WERI-Rb-1 (cell line): ENCODE measurements around the gene NDUFAF8.

Experiments used
- DNase-seq: peaks from one replicate; pipeline ENCODE4 v3.0.0-alpha.2; 2020
- H3K27ac ChIP-seq: fragments of 250-450 bp; sonication (Bioruptor Pico); 2 replicates; pipeline ENCODE4 v1.5.1; 2020; ENCODE audit warnings: mild to moderate bottlenecking, moderate library complexity
- H3K27me3 ChIP-seq: fragments of 250-450 bp; sonication (Bioruptor Pico); 2 replicates; pipeline ENCODE4 v1.5.1; 2021; ENCODE audit warnings: mild to moderate bottlenecking, low read depth, moderate library complexity; ENCODE audit not compliant: insufficient read depth, severe bottlenecking
- H3K36me3 ChIP-seq: fragments of 250-450 bp; sonication (Bioruptor Pico); 2 replicates; pipeline ENCODE4 v1.5.1; 2020; ENCODE audit warnings: mild to moderate bottlenecking, moderate library complexity
- H3K4me3 ChIP-seq: 2 replicates; pipeline ENCODE4 v1.5.1; 2011; ENCODE audit warnings: low read depth, mild to moderate bottlenecking, control low read depth, low read length
- H3K9me3 ChIP-seq: fragments of 250-450 bp; sonication (Bioruptor Pico); 2 replicates; pipeline ENCODE4 v1.5.1; 2021; ENCODE audit warnings: mild to moderate bottlenecking, moderate library complexity; ENCODE audit not compliant: severe bottlenecking
- TF ChIP-seq, protein P1 (sequence below): IDR thresholded peaks from 2 replicates; pipeline ENCODE4 v1.5.1; 2011; ENCODE audit warnings: low read depth, mild to moderate bottlenecking, control low read depth, inconsistent platforms, low read length

NDUFAF8 gene, protein sequence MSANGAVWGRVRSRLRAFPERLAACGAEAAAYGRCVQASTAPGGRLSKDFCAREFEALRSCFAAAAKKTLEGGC

DNA sequence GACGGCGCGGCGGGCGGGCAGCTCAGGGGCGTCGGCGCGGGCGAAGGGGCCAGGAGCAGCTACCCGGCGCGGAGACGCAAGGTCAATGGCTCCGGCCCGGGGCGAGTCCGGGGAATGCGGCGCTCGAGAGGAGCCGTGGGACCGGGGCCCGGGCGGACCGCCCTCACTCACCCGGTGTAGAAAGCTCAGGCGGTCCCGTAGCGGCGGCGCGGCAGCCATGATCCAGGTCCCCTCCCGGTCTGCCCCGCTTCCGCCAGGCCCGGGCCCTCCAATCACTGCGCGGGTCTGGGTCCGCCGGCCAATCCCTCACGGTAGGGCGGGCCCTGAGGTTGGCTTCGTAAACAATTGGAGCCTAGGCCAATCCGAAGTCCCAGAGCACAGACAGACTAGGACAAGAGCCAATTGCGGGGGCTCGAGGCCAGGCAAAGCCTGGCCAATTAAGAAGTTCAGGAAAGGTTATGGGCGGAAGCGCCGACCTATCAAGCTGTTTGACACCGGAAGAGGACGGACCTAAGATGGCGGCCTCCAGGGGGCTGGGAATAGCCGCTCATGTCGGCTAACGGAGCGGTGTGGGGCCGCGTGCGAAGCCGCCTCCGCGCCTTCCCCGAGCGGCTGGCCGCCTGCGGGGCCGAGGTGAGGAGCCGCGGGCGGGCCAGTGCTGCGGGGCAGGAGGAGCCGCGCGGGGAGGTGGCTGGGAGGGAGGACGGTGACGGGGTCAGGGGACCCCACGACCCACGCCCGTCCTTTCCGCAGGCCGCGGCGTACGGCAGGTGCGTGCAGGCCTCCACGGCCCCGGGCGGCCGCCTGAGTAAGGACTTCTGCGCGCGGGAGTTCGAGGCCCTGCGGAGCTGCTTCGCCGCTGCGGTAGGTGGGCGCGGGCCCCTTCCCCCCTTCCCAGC, at the start of gene NDUFAF8, which contains the start of gene TEPSIN:
NDUFAF8 (plus strand) TSS at position 504 of the 899 bp plus-strand sequence; CDS start at position 550, 46 bp downstream.
TEPSIN (minus strand) TSS at position 241 of the 899 bp plus-strand sequence; CDS start at position 219, 22 bp downstream.
- TF ChIP-seq, protein P1, sequence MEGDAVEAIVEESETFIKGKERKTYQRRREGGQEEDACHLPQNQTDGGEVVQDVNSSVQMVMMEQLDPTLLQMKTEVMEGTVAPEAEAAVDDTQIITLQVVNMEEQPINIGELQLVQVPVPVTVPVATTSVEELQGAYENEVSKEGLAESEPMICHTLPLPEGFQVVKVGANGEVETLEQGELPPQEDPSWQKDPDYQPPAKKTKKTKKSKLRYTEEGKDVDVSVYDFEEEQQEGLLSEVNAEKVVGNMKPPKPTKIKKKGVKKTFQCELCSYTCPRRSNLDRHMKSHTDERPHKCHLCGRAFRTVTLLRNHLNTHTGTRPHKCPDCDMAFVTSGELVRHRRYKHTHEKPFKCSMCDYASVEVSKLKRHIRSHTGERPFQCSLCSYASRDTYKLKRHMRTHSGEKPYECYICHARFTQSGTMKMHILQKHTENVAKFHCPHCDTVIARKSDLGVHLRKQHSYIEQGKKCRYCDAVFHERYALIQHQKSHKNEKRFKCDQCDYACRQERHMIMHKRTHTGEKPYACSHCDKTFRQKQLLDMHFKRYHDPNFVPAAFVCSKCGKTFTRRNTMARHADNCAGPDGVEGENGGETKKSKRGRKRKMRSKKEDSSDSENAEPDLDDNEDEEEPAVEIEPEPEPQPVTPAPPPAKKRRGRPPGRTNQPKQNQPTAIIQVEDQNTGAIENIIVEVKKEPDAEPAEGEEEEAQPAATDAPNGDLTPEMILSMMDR, result no peak
- Histone ChIP-seq H3K9me3 (no peaks in the 10 kb centered on the region), H3K27me3 (no peaks in the 10 kb centered on the region), H3K4me3 (peak within 1 kb of the TSS; percentile 81), H3K27ac (peak within 1 kb of the TSS; percentile 87), H3K36me3 (peaks cover 20% of the 10 kb centered on the region)
- DNase-seq, result peak; percentile 99

DNA sequence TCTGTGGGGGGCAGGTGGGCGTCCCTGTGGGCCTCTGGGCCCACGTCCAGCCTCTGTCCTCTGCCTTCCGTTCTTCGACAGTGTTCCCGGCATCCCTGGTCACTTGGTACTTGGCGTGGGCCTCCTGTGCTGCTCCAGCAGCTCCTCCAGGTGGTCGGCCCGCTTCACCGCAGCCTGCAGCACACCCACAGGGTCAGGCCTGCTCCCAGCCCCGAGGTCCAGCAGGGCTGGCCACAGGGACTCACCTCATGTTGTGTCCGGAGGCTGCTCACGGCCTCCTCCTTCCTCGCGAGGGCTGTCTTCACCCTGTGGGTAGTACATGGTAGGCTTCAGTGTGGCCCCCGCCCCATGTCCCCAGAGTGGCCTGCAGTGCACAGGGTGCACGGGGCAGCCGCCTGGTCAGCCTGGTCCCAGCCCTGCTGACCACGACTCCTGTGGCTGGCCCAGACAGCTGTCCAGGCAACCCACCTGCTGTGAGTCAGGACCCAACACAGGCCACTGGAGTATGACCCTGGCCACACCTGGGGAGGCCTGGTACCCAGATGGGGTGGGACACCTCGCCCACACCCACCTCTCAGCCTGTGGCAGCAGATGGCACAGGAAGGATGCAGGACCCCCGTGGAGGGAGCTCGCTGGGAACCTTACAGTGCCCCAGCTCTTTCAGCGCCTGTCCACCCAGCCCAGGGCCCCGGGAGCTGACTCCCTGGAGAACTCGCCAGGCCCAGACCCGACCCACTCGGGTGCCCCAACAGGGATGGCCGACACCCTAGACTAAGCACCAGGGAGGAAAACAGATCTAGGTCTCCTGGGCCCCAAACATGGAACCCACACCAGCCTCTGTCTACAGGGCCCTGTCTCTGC, 49.2 kb upstream of the NDUFAF8 start:
- Histone ChIP-seq H3K27ac (no peak overlapping the region), H3K36me3 (peaks cover 76% of the 10 kb centered on the region), H3K27me3 (no peaks in the 10 kb centered on the region), H3K9me3 (no peaks in the 10 kb centered on the region), H3K4me3 (no peak overlapping the region)
- peak; percentile 79 for DNase-seq
- TF ChIP-seq, protein P1, result peak; percentile 91

DNA sequence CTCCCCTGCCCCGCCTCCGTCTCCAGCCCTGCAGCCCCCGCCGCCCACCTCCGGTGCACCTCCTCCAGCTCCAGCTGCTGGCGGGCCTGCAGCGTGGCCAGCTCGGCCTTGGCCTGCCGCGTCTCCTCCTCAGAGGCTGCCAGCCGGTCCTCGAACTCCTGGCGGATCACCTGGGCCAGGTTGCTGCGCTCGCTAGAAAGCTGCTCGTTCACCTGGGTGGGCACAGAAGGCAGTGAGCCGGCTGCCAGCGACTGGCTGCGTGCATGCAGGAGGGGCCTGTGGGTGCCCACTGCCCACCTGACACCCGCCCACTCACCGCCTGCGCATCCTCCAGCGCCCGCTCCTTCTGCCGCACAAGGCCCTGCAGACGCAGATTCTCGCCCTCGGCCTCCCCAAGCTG, 48.5 kb upstream of the NDUFAF8 start:
- Histone ChIP-seq H3K27me3 (no peaks in the 10 kb centered on the region), H3K27ac (no peak overlapping the region), H3K4me3 (no peak overlapping the region), H3K9me3 (no peaks in the 10 kb centered on the region), H3K36me3 (peaks cover 83% of the 10 kb centered on the region)
- DNase-seq, result no peak
- TF ChIP-seq, protein P1, result no peak

DNA sequence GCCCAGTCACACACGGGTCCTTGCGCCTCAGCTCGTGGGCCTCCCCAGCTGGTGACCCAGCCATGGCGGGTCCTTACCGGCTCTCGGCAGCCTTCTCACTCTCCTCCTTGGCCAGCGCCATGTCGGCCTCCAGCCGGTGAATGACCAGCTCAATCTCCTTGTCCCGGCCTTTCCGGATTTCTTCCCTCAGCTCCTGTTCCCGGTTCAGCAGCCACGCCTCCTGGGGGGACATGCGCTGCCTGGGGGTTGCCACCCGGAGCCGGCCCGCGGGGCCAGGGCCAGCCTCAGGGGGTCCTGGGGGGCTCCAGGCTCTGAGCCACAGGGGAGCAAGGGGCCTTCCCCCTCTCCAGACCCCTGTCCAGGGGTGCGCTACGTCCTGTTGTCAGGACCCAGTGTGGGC, 48.0 kb upstream of the NDUFAF8 start:
- Histone ChIP-seq H3K27ac (no peak overlapping the region), H3K36me3 (peaks cover 88% of the 10 kb centered on the region), H3K4me3 (no peak overlapping the region), H3K27me3 (no peaks in the 10 kb centered on the region), H3K9me3 (no peaks in the 10 kb centered on the region)
- TF ChIP-seq, protein P1, result no peak
- no peak for DNase-seq

DNA sequence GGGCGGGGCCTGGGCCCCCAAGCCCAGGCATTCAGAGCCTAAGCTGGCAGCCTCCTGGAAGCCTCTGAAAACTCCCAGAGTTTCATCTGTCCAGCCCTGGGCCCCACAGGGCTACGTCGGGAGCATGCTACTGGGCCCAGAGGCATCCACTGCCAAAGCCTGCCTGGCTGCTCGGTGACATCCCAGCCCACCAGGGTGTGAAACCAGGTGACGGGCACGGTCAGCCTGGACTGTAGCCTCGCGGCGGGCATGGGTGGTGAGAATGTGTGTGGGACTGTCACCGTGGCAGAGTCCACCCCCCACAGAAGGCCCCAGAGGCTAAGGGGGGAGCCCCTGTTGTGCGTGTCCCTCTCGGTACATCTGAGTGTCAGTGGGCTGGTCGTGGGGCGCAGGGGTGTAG, 47.5 kb upstream of the NDUFAF8 start:
- Histone ChIP-seq H3K27ac (no peak overlapping the region), H3K27me3 (no peaks in the 10 kb centered on the region), H3K4me3 (no peak overlapping the region), H3K36me3 (peaks cover 93% of the 10 kb centered on the region), H3K9me3 (no peaks in the 10 kb centered on the region)
- TF ChIP-seq, protein P1, result no peak
- no peak for DNase-seq
